HG03342 (cell line): ENCODE data around the gene EPS8.
A peak's percentile ranks its signal among the peaks of the same experiment; 100 is the strongest.
"Not testable (repeated sequence)": the region's sequence is repeated elsewhere in the genome, so short reads cannot be mapped to it uniquely, and the experiment has no call there.

Experiments used
- ATAC-seq: cut with Tn5 transposase; IDR thresholded peaks from one replicate; pipeline ENCODE4 v1.9.1; 2021; ENCODE audit warnings: mild to moderate bottlenecking, moderate library complexity; ENCODE audit not compliant: unreplicated experiment

The EPS8 gene

GRCh38 chr12:15762162-15762561 is 27.0 kb downstream of the EPS8 start:
- not testable (repeated sequence) for ATAC-seq

DNA sequence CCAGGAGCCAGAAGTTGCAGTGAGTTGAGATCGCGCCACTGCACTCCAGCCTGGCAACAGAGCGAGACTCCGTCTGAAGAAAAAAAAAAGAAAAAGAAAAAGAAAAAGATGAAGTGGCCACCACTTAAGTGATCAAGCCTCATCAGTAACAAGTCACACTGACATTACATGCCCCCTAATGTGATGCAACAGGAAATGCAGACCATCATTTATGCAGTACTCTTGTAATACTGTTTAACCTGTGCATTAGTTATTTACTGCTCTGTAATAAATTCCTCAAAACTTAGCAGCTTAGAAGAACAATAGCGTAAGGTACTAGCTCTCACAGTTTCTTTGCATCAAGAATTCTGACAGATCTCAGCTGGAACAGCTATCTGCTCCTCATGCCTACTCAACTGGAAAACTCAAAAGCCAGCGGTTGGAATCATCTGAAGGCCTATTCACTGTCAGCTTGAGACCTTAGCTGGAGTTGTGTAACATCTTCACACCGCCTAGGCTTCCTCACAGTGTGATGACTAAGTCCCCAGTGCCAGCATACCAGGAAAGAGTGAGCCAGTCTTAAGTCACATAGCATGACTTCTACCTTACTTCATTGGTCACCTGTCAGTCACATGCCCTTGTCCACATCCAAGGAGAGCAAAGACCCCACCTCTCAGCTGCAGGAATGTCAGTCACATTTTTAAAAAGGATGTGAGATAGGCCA is 31.5 kb downstream of the EPS8 start:
- no peak for ATAC-seq

DNA sequence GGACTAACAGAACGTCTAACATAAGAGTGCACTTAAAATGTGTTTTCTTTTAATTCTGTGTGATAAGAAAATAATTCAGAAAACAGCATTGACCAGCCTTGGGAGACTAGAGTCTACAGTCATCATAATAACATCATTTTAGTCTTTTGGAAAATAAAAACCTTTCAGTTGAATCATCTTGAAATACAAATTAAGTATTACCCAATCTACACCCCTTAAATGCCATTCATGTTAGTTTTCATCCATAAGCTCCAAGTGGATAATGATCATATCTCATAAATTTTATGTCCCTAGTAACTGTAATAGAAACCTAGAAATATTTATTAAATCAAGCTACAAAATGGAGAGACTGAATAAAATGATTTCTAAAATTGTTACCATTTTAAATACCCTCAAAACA is 32.4 kb downstream of the EPS8 start:
- ATAC-seq: no peak

GRCh38 chr12:15754233-15754632 is 35.0 kb downstream of the EPS8 start:
- ATAC-seq: no peak

DNA sequence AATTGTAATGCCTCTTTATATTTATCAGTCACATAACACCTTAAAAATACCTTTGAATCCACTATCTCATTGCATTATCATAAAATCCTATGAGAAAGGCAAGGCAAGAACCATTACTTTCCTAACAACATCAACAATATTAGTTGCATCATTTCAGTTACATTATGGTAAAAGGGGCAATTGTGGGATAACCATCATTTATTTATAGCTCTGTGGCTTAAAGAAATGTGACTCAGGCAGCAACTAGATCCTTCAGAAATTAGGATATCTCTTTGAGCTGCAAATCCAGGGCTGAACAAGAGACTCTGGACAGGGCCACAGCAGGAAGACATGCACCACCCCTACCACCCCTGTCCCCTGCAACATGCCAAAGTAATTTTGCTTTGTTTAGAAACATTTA is 36.4 kb downstream of the EPS8 start:
- no peak for ATAC-seq

DNA sequence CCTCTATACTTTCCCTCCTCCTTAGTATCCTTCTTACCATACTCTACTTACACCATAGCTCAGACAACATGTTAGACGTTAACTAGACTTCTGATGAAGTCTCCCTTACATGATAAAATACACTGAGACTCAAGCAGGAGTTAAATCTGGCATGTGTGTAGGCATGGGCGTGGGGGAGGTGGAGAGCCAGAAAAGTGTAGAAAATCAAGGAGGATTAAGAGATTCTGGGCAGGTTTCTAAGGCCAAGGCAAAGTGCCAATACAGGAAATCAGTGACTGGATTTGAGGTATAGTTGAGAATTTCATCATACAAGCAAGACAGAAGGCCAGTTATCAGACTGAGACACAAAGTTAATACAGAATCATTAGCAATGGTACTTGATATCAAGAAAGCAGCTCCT is 37.4 kb downstream of the EPS8 start:
- no peak for ATAC-seq

GRCh38 chr12:15749937-15750336 is 39.3 kb downstream of the EPS8 start:
- no peak for ATAC-seq

- not testable (repeated sequence) for ATAC-seq
These were observed 47.3 kb downstream of the EPS8 start for GRCh38 chr12:15741870-15742269.

DNA sequence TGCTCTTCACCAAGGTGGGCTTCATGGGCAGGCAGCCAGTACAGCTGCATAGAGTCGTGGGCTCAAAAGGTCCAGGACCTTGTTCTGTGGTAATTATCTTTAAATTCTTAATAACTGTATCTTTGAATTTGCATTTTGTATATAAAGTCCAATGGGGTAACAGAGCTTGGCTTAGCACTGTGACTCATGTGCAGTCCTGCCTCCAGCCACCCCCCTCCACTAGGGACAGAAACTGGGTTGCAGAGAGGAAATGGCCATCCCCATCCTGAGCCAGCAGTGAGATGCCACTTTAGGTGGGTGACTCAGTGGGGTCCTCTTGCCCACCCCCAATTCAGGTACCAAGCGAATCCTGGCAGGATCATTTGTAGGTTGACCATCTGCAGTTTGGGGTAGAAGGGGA is 48.1 kb downstream of the EPS8 start:
- ATAC-seq: no peak

DNA sequence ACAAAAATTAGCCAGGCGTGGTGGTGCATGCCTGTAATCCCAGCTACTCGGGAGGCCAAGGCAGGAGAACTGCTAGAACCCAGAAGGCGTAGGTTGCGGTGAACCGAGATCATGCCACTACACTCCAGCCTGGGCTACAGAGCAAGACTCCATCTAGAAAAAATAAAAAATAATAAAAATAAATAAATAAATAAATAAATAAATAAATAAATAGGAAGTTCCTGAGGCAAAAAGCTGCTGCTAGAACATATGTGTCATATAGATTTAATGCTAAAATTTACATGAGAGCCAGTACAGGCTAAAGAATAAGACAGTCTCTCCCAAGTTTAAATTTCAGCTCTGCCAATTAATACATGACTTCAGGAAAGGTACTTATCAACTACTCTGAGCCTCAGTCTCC is 48.8 kb downstream of the EPS8 start:
- ATAC-seq: not testable (repeated sequence)

DNA sequence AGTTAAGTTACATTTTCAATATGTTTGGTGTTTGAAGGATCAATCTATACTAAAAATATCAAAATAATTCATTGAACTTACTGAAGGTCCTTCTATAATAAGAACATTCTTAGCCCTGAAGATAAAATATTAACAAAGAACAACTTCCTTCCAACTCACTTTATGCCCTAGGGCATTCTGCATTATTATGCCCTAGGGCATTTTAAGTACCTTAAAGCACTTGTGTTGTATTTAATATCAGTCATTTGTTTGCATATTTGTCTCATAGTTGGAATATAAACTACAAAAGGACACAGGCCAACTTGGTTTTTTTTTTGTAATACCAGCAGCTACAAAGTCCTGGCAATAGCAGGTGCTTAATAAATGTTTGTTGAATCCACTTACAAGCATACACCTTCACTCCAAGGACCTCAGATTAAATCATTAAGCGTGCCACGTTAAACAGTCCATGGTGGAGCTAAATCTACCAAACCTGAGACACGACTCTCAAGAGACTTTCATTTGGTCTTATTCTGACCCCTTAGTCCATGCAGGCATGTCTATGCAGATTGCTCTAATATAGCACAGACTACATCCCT is 50.7 kb downstream of the EPS8 start:
- no peak for ATAC-seq

- no peak for ATAC-seq
These were observed 53.2 kb downstream of the EPS8 start for GRCh38 chr12:15735837-15736615.

GRCh38 chr12:15733136-15733535 is 56.1 kb downstream of the EPS8 start:
- ATAC-seq: peak; percentile 20

DNA sequence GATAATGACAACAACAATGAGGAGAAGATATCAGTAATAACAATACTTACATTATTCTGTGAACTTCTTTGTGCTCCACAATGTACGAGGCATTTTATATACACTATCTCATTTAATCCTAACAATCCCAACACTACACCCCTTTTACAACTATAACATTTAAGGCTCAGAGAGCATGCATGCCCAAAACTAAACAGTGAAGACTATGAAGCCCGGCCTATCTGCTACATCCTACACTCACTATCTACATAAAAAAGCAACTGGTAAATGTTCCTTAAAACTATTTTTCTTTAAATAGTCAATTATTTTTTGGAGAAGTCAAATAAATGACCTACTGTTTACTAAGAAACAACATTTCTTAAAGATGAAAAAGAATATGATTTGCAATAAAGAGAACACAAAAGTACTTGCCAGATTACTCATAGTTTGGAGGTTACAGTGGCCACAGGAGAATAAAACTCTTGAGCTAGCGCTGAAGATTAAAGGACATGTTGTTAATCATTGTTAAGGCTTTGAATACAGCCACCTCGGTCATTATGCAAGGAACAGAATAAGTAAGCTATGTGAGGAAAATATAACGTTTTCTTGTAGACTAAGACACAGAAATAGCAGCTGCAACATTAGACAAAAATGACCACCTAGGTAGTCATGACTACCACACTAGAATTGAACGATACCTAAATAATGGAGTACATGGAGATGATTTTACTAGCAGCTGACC is 56.7 kb downstream of the EPS8 start:
- ATAC-seq: peak; percentile 81

- no peak for ATAC-seq
These were observed 57.2 kb downstream of the EPS8 start for GRCh38 chr12:15731940-15732339.

DNA sequence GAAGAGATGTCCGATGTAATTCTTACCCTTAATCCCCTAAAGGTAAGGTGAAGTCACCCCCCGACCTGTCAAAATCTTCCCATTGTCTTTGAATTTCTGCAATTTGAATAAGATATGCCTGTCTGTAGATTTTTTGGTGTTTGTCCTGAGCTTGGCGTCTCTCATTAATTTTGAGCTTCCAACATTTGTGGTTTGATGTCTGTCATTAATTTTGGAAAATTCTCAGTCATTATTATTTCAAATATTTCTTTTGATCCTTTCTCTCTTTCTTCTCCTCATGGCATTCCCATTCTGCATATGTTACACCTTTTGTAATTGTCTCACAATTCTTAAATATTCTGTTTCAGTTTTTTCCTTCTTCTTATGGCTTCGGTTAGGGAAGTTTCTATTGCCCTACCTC is 60.1 kb downstream of the EPS8 start:
- ATAC-seq: no peak

- no peak for ATAC-seq
These were observed 61.0 kb downstream of the EPS8 start for GRCh38 chr12:15728118-15728598.

- no peak for ATAC-seq
These were observed 62.4 kb downstream of the EPS8 start for GRCh38 chr12:15726878-15727150.

DNA sequence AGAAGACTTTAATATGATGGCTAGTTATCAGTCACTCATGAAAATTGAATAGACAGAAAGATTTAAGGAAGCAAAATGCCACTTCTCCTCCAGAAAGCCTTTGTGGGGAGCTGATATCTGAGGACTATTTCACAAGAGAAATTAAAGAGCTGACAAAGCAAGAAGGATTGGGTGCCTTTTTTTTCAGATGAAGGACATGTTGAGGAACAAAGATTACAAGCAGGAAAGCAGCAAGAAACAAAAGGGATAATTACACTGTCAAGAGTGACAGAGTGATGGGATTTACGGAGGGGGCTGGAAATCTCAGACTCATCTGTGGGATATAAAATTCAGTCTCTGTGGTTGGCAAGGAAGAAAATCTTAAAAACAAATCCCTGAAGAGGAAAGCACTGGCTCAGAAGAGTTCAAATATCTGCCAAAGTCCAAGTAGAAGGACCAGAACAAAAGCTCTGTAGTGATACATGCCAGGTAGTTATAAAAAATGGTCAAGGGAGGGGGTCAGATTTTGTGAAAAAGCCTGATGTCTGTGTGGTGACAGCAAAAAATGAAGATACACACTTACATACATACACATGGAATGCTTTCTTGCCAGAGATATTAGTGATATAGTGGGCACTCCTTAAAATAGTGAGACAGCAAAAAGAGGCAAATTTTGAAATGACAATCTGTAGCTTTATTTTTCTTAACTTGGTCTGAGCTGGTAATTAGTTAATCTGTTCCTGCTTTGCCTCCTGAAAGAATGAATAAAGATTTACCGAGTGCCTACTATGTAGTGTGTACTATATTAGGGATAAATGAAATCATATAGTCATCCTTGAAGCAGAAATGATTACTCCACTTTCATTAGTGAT is 62.9 kb downstream of the EPS8 start:
- no peak for ATAC-seq

DNA sequence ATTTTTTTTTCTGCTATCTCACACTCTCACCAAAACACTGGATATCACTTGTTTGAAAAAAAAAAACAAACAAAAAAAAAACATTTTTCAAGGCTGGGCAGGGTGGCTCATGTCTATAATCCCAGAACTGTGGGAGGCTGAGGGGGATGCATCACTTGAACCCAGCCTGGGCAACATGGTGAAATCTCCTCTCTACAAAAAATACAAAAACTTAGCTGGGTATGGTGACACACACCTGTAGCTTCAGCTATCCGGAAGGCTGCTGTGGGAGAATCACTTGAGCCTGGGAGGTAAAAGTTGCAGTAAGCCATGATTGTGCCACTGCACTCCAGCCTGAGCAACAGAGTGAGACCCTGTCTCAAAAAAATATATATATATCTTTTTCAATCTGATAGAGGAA is 66.2 kb downstream of the EPS8 start:
- ATAC-seq: no peak
